Right ventricle myocardium superior (tissue), 1 donor: Measurements from ENCODE around the gene PLEKHJ1. TPM values are rescaled to one million over a fixed set of nuclear protein-coding genes. Genes with fewer than 3 reads are reported as not detected.
A peak's percentile ranks its signal among the peaks of the same experiment; 100 is the strongest.

Experiments used
- ATAC-seq: fragments of 200-7000 bp; cut with Tn5 transposase; one replicate; pipeline ENCODE4 v1.9.1; 2020; ENCODE audit warnings: mild to moderate bottlenecking; ENCODE audit not compliant: poor library complexity
- DNase-seq: peaks from one replicate; pipeline ENCODE4 v3.0.0-alpha.2; 2020
- intact Hi-C: fragments of 100-400 bp; cut with DNase I; formaldehyde crosslinking; loops from one replicate; pipeline ENCODE4 v1.11.2; 2022
- total RNA-seq: library from RNA; stranded (reverse); fragmentation: NEBNext Ultra II Directional; extraction: Animal tissue kit (Norgen Biotek cat#: 25700); gene quantifications from one replicate; pipeline ENCODE4 v1.2.1, GENCODE V29; 2021
- donor health status: DM: no; HTN: yes; CAD: no; lungs with severe emphysema.

The PLEKHJ1 gene
- total RNA-seq, 1 donor from 2014 or later, result 59.6 TPM

GRCh38 chr19:2242092-2242537 lies 6.0 kb upstream of the PLEKHJ1 start:
- ATAC-seq, result no peak
- DNase-seq, result no peak
- intact Hi-C loops, result no loop called here

- intact Hi-C loops, result no loop called here
- DNase-seq, result no peak
- no peak for ATAC-seq
Observed at GRCh38 chr19:2240881-2241760, 5.0 kb upstream of the PLEKHJ1 start.

- ATAC-seq (no peak), DNase-seq (no peak)
- intact Hi-C loops, result loop anchor here (5.0 kb wide), 2 partner anchors 32 to 83 kb away; no protein-coding TSS in a partner anchor
Observed at GRCh38 chr19:2239771-2240770, 3.9 kb upstream of the PLEKHJ1 start.

GRCh38 chr19:2239173-2239572 lies 3.0 kb upstream of the PLEKHJ1 start:
- ATAC-seq (no peak), DNase-seq (no peak)
- intact Hi-C loops, result loop anchor here (5.0 kb wide), 2 partner anchors 33 to 82 kb away; no protein-coding TSS in a partner anchor

- ATAC-seq (no peak), DNase-seq (no peak)
- intact Hi-C loops, result loop anchor here (5.0 kb wide), 2 partner anchors 34 to 81 kb away; no protein-coding TSS in a partner anchor
Observed at GRCh38 chr19:2237869-2238153, 1.7 kb upstream of the PLEKHJ1 start.

GRCh38 chr19:2237051-2237868 lies 1.1 kb upstream of the PLEKHJ1 start:
- intact Hi-C loops, result loop anchor here (5.0 kb wide), 2 partner anchors 35 to 80 kb away; no protein-coding TSS in a partner anchor
- DNase-seq (no peak), ATAC-seq (no peak)

GRCh38 chr19:2236064-2236313 lies 140 bp downstream of the PLEKHJ1 start:
- no peak for DNase-seq
- intact Hi-C loops, result loop anchor here (5.0 kb wide), 2 partner anchors 36 to 79 kb away; no protein-coding TSS in a partner anchor
- no peak for ATAC-seq

- ATAC-seq (peak; percentile 7), DNase-seq (no peak)
- intact Hi-C loops, result loop anchor here (5.0 kb wide), 2 partner anchors 37 to 78 kb away; no protein-coding TSS in a partner anchor
Observed at GRCh38 chr19:2235381-2236063, 607 bp downstream of the PLEKHJ1 start.

- intact Hi-C loops, result loop anchor here (5.0 kb wide), 2 partner anchors 37 to 78 kb away; no protein-coding TSS in a partner anchor
- ATAC-seq, result no peak
- no peak for DNase-seq
Observed at GRCh38 chr19:2234996-2235380, 1.1 kb downstream of the PLEKHJ1 start.

- intact Hi-C loops, result no loop called here
- ATAC-seq (no peak), DNase-seq (no peak)
Observed at GRCh38 chr19:2233601-2234280, 2.4 kb downstream of the PLEKHJ1 start.

- ATAC-seq, result no peak
- no peak for DNase-seq
- intact Hi-C loops, result no loop called here
Observed at GRCh38 chr19:2232286-2233151, 3.6 kb downstream of the PLEKHJ1 start.

- intact Hi-C loops, result no loop called here
- no peak for DNase-seq
- ATAC-seq, result no peak
Observed at GRCh38 chr19:2231621-2232221, 4.4 kb downstream of the PLEKHJ1 start.

GRCh38 chr19:2230807-2231533 lies 5.2 kb downstream of the PLEKHJ1 start:
- ATAC-seq (no peak), DNase-seq (no peak)
- intact Hi-C loops, result no loop called here

- no peak for ATAC-seq
- DNase-seq, result no peak
- intact Hi-C loops, result no loop called here
Observed at GRCh38 chr19:2230033-2230531, 6.0 kb downstream of the PLEKHJ1 start.
